Measurements from ENCODE around the gene SLC29A3.

DNA sequence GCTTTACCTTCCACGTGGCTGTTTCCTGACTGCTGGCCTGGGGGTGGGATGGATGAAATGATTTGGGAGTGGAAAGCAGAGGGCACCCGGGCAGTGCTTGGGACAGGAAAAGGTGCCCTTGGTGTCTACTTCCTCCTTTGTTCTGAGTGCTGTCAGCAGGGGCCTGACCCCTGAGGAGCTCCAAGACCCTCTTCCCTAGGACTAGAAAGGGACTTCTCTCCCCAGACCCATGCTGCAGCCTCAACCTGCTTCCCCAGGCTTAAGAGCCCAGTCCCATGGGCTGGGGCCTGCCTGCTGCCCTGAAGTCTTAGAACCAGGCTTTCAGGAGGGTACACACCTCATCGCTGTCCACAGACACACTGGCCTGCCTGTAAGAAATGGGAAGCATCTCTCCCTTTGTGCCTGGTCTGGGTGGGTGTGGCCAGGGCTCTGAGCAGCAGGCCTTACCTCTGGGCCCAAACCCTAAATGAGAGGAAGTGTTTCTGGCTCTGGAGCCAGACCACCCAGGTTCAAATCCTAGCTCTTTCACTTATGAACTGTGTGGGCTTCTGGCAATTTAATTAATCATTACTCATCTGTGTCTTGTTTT lies 90.6 kb downstream of the SLC29A3 start:
- TF ChIP-seq EP300 (IDR thresholded peaks at IDR 0.05) (no peak), POLR2AphosphoS5 (IDR thresholded peaks at IDR 0.05) (no peak)
- TF ChIP-seq, protein P1, sequence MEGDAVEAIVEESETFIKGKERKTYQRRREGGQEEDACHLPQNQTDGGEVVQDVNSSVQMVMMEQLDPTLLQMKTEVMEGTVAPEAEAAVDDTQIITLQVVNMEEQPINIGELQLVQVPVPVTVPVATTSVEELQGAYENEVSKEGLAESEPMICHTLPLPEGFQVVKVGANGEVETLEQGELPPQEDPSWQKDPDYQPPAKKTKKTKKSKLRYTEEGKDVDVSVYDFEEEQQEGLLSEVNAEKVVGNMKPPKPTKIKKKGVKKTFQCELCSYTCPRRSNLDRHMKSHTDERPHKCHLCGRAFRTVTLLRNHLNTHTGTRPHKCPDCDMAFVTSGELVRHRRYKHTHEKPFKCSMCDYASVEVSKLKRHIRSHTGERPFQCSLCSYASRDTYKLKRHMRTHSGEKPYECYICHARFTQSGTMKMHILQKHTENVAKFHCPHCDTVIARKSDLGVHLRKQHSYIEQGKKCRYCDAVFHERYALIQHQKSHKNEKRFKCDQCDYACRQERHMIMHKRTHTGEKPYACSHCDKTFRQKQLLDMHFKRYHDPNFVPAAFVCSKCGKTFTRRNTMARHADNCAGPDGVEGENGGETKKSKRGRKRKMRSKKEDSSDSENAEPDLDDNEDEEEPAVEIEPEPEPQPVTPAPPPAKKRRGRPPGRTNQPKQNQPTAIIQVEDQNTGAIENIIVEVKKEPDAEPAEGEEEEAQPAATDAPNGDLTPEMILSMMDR (IDR thresholded peaks at IDR 0.05), result no peak
